NCI-H2107 treated with DMSO at 0.1 percent for 48 hours (cell line): ENCODE results near the gene GPR137.

Experiments used
- DNase-seq: peaks from one replicate; lab custom pipeline; 2025; ENCODE audit not compliant: unreplicated experiment; lab: John Stamatoyannopoulos, UW

The GPR137 gene

DNA sequence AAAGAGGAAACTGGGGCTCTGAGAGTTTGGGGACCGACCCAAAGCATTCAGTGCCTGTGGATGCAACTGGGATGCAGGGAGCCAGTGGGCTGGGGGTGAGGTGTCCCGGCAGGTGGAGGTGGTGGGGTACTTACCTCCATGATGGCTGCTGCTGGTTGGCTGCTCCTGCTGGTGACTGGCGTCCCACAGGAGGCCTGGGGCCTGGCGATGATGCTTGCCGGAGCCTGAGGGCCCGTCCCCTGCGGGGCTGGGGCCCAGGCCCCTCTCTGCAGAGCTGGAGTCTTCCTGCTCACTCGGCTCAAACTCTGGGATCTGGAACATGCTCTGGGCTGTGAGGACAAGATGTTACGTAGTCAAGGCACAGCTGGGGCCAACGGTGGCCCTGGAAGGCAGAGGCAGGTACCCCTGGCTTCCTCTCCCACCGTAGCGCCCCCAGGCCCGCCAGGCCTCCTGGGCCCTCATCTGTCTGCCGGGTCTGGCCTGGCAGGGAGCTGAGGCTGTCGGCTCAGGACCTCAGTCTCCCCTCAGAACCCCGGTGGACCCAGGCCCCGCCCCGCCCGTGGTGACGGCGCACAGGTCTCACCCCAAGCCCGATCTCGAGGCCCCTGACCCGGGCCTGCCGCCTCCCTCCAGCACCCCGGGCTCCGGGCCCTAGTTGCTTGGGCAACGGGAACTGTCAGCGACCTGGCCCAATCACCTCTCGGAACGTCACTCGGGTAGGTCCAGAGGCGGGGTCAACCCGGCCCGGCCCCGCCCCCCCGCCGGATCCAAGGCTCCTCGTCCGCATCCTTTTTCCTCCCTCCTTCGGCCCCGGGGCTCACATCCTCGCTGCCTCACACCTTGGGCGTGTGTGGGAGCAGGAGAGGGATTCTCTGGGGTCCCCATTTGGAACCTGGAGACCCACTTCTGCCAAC, 1.3 kb upstream of the GPR137 start, which contains the start of gene BAD:
TSS of gene BAD (minus strand) at position 618 of the 914 bp plus-strand sequence. CDS start at position 321, 297 bp downstream.
- DNase-seq = peak; percentile 83

DNA sequence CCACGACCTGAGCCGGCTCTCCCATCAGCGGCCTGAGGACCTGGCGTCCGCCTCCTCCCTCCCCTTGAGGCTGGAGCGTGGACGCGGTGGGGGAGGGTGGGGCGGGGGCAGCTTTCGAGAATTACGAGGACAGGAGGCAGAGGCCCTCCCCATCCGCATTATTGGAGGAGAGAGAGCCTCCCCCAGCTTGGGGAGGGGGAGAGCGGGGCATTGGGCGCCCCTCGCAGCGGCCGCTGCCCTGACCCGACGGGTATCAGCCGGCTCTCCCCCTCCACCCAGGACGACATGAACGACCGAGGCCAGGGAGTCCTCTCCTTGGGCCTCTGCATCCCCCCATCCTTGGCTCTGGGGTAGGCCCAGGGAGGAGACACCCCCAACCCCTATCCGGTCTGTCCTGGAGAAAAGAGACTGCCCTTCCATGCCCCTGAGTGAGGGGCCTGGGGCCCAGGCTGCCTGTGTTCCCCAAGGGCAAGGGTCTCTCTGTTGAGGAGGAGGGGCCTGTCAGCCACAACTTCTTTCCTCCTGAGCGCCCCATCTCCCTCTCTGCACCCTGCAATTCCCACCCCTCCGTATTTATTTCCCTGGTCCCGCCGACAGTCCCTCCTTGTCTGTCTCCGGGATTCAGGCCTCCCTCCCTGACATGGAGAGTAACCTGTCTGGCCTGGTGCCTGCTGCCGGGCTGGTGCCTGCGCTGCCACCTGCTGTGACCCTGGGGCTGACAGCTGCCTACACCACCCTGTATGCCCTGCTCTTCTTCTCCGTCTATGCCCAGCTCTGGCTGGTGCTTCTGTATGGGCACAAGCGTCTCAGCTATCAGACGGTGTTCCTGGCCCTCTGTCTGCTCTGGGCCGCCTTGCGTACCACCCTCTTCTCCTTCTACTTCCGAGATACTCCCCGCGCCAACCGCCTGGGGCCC, 495 bp downstream of the GPR137 start:
- peak; percentile 58 for DNase-seq

DNA sequence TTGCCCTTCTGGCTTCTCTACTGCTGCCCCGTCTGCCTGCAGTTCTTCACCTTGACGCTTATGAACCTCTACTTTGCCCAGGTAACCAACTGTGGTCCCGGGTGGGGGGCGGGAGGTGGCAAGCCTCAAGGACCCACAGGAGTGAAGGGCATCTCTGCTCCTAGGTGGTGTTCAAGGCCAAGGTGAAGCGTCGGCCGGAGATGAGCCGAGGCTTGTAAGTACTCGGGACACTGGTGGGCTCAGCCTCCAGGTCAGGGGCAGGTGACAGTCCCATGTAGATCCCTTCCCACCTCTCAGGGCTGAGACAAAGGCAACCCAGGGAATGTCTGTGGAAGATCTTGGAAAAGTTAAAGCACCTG, 1.1 kb downstream of the GPR137 start:
- DNase-seq = no peak

DNA sequence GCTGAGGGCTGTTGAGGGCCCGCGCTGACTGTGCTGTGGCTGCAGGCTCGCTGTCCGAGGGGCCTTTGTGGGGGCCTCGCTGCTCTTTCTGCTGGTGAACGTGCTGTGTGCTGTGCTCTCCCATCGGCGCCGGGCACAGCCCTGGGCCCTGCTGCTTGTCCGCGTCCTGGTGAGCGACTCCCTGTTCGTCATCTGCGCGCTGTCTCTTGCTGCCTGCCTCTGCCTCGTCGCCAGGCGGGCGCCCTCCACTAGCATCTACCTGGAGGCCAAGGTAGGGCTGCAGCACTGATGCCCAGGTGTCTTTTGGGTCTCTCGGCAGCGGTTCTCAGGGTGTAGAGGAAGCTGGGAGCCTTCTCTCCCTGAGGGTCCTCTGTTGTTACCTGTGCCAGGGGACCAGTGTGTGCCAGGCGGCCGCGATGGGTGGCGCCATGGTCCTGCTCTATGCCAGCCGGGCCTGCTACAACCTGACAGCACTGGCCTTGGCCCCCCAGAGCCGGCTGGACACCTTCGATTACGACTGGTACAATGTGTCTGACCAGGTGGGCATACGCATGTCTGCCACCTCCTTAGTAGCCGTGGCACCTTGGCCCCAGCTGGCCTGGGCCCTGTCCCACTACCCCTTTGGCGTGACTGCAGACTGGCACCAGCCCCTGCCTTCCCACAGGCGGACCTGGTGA, 2.2 kb downstream of the GPR137 start:
- DNase-seq = no peak

DNA sequence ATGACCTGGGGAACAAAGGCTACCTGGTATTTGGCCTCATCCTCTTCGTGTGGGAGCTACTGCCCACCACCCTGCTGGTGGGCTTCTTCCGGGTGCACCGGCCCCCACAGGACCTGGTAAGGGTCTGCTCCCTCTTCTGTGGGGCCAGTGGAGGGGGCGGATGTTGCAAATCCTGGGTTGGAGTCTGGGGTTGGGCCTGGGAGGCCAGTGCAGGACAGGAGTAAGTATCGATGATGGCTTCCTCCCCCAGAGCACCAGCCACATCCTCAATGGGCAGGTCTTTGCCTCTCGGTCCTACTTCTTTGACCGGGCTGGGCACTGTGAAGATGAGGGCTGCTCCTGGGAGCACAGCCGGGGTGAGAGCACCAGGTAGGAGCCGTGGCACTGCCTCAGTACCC, 2.7 kb downstream of the GPR137 start:
- no peak for DNase-seq

DNA sequence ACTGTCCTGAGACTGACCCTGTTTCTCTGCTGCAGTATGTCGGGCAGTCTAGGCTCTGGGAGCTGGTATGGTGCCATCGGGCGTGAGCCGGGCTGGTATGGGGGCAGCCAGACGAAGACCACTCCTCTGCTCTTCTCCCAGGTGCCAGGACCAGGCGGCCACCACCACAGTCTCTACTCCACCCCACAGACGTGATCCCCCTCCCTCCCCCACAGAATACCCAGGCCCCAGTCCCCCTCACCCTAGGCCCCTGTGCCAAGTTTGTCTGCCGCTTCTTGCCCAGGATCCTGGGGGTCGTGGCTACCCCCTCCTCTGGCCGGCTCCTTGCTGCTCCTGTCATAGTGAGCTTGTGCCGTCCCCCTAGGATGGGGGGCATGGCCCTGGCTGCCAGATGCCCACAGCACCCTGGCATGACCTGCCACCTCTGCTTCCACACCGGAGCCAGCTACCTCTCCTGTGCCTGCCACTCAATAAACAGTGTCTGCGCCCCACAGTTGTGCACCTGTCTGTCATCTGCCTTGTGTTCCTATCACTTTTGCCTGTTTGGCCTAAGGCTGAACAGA, 3.4 kb downstream of the GPR137 start:
- no peak for DNase-seq

DNA sequence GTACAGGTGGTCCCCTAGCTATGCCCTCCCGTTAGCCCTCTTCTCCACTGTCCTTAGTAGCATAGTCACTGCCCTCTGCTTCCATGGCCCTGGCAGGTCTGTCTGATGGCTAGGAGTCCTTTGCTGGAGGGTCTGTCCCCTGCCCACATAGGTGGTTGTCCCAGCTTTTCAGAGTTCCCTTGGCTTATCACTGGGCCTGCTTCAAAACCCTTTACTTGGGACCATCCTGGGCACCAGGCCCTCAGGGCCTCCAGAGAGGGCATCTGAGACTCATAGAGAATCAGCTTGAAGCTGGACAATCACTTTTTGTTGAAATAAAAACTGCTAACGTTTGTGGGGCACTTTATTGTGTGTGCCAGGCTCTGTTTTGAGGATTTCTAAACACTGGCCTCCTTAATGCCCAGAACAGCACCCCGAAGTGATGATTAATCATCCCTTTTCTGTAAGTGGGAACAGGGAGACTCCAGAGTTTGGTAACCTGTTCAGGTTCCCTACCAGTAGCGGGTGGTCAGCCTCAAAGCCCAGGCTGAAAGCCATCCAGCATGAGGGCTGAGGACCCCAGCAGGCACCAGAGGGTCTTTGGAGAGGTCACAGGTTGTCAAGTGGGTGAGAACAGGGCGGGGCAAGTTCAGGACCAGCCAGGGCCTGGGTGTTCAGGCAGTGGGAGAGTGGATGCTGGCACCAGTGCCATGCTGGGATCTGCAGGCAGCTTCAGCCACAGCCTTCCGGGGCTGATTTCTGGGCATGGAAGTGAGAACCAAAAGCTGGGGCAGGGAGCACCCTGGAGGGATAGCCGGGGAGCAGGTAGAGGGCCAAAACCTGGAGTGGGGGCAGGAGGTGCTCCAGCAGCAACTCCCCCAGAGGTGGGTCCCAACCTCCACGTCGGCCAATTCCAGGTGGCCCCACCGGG, 5.0 kb downstream of the GPR137 start:
- no peak for DNase-seq

DNA sequence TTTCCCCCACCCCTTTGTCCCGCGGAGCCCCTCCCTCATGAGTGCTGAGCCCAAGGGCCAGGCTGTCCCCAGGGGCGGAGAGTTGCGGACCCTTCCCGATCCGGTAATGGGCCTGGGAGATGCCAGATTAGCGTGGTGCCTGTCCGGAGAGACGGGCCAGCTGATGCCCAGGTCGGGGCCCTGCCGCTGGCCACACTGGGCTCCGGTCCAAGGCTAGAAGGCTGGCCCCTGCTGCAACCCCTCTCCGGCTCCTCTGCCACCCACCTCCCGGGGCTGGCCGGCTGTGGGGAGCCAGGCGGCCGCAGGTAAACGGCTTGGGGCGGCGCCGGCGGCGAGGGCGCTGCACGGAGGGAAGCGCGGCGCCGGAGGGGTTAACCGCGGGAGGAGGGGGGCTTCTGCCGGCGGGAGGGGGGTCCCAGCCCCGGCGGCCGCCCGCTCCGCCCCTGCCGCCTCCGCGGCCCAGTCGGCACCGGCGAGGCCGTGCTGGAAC, 5.7 kb downstream of the GPR137 start, which contains the start of gene KCNK4:
TSS of gene KCNK4 (plus strand) at position 41 of the 490 bp plus-strand sequence. CDS start 1,717 bp downstream, outside the sequence.
- no peak for DNase-seq

DNA sequence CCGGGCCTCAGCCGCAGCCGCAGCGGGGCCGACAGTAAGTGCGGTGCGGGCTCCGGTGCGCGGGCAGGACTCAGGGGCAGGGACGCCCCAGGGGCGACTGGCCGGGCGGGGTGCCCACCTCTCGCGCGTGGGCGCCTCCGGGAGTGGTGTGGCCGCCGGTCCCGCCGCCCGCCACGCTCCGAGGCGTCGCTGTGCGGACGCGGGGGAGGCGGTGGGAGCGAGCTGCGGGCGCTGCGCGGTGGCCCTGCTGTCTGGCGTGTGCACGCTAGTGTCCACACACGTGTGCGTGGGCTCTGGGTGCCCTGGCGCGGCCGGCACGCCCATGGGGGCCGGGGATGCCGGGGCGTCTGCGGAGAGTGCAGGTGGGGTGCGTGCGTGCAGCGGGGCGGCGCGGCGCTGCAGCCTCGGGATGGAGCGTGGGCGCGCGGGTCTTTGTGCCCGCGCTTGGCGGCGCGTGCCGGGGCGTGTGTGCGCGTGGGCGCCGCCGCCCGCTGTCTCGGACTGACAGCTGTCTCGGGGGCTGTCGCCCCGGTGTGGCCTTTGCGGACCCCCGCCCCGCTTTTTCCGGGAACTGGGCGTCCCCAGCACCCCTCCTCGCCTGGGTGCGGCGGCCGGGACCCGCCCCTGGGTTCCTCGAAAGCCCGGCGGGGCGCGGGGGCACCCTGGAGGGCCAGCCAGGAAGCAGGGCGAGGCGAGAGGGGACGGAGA, 6.3 kb downstream of the GPR137 start:
- no peak for DNase-seq

DNA sequence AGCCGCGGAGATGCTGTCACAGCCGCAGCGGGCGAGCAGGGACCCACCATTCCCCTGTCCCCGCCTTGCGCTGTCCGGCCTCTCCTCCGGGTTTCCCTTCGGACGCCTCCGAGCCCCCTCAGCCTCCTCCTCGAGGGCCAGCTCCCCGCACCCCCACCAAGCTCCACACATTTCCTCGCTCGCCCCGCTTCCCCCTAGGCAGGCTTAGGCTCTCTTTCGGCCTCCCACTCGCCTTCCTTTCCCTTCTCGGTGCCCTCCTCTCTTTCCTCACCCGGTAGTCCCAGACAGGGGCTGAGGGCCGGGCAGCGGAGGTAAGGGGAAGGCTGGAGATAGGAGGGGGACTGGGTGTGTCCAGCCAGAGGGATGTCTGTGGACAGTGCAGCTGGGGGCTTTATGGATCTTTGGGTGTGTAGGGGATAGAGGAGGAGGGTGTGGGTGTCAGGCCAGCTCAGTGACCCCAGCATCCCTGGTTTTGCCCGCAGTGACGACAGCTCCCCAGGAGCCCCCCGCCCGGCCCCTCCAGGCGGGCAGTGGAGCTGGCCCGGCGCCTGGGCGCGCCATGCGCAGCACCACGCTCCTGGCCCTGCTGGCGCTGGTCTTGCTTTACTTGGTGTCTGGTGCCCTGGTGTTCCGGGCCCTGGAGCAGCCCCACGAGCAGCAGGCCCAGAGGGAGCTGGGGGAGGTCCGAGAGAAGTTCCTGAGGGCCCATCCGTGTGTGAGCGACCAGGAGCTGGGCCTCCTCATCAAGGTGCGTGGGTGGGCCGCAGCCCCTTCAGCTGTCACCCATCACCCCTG, 7.0 kb downstream of the GPR137 start:
- no peak for DNase-seq

DNA sequence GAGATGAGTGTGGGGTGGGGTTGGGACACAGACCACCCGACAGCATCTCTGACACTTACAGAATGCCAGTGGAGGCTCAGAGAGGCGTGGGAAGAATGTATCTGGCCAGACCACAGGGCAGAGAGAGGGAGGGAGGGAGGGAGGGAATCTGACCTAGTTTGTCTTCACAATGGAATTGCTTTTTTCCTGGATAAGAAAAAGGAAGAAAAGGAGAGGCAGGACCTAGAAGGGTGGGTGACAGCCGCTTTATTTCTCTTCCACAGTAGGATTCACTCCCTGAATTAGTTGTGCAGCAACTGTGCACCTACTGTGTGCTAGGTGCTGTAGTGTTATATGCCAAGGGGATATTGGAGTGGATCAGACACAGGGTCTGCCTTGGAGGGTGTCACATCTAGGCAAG, 9.1 kb downstream of the GPR137 start:
- no peak for DNase-seq

DNA sequence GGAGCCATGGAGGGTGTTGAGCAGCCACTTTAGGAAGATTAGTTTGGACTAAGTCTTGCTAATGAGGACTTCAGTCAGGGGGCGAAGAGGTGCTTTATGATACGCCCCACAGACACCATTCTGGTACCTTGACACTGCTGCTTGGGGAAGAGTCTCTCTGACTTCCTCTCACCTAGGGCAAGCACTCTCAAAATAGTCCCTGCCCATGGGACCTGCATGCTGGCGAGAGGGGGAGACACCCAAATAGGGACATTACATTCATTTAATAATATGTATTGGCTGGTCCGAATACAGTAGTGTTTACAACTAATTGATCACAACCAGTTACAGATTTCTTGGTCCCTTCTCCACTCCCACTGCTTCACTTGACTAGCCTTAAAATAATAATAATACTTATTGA, 10.1 kb downstream of the GPR137 start:
- no peak for DNase-seq

DNA sequence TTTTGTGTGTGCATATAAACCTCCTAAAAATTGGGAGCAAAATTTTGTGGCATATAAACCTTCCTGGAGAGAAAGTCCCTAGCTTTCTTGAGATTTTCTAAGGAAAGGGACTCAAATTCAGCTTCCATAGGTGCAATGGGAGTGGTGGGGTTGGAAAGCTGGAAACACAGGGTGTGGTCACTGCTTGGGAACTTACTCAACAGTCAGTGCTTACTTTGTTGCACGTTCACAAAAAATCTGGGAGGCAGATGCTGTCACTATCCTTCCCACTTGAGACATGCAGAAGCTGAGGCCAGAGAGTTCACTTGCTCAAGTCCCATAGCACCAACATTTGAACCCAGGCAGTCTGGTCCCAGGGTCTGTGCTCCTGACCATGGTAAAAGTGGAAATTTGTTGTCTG, 10.6 kb downstream of the GPR137 start:
- no peak for DNase-seq

DNA sequence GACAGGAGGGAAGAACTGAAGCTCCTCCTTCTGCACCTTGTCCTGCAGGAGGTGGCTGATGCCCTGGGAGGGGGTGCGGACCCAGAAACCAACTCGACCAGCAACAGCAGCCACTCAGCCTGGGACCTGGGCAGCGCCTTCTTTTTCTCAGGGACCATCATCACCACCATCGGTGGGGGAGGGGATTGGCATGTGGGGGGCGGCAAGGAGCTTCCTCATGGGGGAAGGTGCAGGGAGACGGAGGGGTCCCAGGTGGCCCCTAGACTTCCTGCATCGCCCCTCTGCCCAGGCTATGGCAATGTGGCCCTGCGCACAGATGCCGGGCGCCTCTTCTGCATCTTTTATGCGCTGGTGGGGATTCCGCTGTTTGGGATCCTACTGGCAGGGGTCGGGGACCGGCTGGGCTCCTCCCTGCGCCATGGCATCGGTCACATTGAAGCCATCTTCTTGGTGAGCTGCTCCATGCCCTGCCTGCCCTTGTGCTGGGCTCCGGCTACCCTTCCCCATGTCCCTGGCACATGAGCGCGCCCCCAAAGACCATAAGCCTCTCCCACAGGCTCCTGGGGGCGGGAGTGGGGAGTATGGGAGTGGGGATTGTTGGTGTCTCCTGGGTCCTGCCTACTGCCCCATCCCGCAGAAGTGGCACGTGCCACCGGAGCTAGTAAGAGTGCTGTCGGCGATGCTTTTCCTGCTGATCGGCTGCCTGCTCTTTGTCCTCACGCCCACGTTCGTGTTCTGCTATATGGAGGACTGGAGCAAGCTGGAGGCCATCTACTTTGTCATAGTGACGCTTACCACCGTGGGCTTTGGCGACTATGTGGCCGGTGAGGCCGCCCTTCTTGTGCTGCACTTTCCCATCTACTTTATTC, 11.4 kb downstream of the GPR137 start:
- DNase-seq = no peak

DNA sequence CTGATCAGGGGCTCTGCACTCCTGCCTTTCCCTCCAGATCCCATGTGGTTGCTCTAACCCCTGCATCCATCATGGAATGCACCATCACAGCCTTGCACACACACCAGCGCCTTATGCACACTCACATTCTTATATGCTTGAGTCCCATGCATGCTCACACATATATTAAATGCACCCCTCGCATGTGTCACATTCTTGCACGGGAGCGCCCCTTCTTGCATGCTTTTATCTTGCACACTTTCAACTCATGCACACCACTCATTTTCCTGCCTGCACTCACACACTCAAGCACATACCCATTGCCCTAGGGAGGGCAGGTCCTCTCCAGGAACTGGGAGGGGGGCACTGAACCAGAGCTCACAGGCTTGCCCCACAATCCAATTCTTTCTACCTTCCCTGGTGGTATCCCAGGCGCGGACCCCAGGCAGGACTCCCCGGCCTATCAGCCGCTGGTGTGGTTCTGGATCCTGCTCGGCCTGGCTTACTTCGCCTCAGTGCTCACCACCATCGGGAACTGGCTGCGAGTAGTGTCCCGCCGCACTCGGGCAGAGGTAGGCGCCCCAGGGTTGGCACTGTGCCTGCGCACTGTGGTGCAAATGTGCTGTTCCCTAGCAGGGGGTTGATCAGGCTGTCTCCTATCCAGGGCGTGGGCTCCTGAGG, 12.2 kb downstream of the GPR137 start:
- peak; percentile 11 for DNase-seq

DNA sequence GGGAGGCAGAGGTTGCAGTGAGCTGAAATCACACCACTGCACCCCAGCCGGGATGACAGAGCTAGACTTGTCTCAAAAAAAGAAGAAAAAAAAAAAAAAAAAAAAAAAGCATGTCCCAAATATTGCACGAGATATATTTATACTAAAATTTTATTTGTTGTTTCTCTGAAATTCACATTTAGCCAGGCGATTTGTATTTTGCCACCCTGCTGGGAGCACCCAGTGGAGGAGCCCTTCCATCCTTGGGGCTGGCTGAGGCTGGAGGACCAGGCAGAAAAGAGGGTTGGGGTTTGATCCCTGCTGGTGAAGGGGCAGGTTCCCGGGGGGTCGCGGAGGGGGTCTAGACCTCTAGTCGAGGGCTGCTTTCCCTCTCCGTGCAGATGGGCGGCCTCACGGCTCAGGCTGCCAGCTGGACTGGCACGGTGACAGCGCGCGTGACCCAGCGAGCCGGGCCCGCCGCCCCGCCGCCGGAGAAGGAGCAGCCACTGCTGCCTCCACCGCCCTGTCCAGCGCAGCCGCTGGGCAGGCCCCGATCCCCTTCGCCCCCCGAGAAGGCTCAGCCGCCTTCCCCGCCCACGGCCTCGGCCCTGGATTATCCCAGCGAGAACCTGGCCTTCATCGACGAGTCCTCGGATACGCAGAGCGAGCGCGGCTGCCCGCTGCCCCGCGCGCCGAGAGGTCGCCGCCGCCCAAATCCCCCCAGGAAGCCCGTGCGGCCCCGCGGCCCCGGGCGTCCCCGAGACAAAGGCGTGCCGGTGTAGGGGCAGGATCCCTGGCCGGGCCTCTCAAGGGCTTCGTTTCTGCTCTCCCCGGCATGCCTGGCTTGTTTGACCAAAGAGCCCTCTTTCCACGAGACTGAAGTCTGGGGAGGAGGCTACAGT, 13.6 kb downstream of the GPR137 start:
- no peak for DNase-seq
